ENCODE results near the gene CTDSPL.

GRCh38 chr3:37980462-37981347 lies 119.0 kb downstream of the CTDSPL start:
- TF ChIP-seq YY1 (IDR thresholded peaks at IDR 0.05; ENCODE audit: insufficient read depth, insufficient read length) (no peak), SUZ12 (IDR thresholded peaks at IDR 0.05; ENCODE audit: extremely low read depth, insufficient read depth, insufficient read length) (no peak)
